Activated CD8-positive, alpha-beta memory T cell treated with anti-CD3 and anti-CD28 coated beads, Interleukin-2, amount 50 U/mL, for 4 hours (primary cell): Measurements from ENCODE around the gene KAT8.
"Not testable (repeated sequence)": the region's sequence is repeated elsewhere in the genome, so short reads cannot be mapped to it uniquely, and the experiment has no call there.

Source experiments
- DNase-seq: peaks from one replicate; pipeline ENCODE4 v3.0.0-alpha.2; 2020

The KAT8 gene

GRCh38 chr16:31150976-31151375, 33.5 kb downstream of the KAT8 start:
- DNase-seq: not testable (repeated sequence)

GRCh38 chr16:31157136-31157535, 39.7 kb downstream of the KAT8 start:
- no peak for DNase-seq

- no peak for DNase-seq
These were observed 49.9 kb downstream of the KAT8 start for GRCh38 chr16:31167315-31167714.

- DNase-seq: no peak
These were observed 51.4 kb downstream of the KAT8 start for GRCh38 chr16:31168848-31169247.

GRCh38 chr16:31170048-31170447, 52.6 kb downstream of the KAT8 start:
- DNase-seq: not testable (repeated sequence)

- DNase-seq: peak; percentile 25
These were observed 59.7 kb downstream of the KAT8 start for GRCh38 chr16:31177136-31177535.

- DNase-seq: no peak
These were observed 61.8 kb downstream of the KAT8 start for GRCh38 chr16:31179219-31179746.

GRCh38 chr16:31179747-31180459, 62.4 kb downstream of the KAT8 start, which contains the start of gene FUS:
Gene FUS (plus strand): TSS chr16:31180139. CDS start chr16:31180215, 76 bp downstream.
- peak; percentile 89 for DNase-seq
